Measurements from ENCODE around the gene CRYZ. TPM values are rescaled to one million over a fixed set of nuclear protein-coding genes. Genes with fewer than 3 reads are reported as not detected.
"Not testable (repeated sequence)": the region's sequence is repeated elsewhere in the genome, so short reads cannot be mapped to it uniquely, and the experiment has no call there.

The CRYZ gene
- total RNA-seq, 4 donors from 2014 or later: 12.1 to 25.7 (median 21.3) TPM

DNA sequence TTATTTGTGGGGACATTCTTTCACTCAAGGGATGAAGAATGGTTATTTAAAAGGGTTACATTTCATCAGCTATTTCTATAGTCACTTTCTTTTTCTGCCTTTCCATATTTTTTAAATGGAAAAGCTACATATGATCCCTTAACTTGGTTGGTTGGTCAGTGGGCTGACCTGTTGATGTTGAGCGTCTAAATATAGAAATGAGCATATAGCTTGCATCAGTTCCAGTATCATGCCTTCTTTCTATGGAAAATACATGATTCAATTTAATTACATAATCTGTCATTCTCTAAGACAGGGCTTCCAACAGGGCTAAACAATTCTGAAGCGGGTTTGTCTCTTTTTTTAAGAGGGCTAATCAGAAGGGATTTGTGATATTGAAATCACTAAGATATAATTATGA is 40.7 kb upstream of the CRYZ start:
- TF ChIP-seq, protein P1, sequence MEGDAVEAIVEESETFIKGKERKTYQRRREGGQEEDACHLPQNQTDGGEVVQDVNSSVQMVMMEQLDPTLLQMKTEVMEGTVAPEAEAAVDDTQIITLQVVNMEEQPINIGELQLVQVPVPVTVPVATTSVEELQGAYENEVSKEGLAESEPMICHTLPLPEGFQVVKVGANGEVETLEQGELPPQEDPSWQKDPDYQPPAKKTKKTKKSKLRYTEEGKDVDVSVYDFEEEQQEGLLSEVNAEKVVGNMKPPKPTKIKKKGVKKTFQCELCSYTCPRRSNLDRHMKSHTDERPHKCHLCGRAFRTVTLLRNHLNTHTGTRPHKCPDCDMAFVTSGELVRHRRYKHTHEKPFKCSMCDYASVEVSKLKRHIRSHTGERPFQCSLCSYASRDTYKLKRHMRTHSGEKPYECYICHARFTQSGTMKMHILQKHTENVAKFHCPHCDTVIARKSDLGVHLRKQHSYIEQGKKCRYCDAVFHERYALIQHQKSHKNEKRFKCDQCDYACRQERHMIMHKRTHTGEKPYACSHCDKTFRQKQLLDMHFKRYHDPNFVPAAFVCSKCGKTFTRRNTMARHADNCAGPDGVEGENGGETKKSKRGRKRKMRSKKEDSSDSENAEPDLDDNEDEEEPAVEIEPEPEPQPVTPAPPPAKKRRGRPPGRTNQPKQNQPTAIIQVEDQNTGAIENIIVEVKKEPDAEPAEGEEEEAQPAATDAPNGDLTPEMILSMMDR (IDR thresholded peaks at IDR 0.05): no peak
- TF ChIP-seq POLR2A (IDR thresholded peaks at IDR 0.05): no peak
- no peak for DNase-seq (ENCODE audit: low spot score in 2 of 2)
- 81 to 88% methylated on average over 2 of the region's 2 CpGs for WGBS, 2 donors
- H3K4me3 ChIP-seq (ENCODE audit: low read depth, poor library complexity, severe bottlenecking): no peak overlapping the region
- intact Hi-C loops (cut with DNase I; ENCODE audit: low total_unique reads): no loop called here

DNA sequence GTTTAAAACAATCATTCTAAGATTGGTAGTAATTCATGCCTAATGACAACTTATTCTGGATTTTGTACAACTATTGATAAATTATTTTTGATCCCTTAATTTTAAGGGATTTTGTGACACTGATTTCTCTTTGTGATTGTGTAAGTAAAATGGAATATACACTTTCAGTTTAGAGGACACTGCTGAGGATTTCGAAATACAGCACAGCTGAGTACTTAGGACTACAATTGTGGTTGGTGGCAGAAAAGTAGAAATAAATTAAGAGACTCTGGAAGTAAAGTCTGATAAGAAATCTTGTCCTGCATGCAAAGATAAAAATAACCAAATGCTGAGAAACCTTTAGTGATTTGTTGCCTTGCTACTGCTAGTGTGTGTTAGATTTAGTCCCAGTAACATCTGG is 40.1 kb upstream of the CRYZ start:
- intact Hi-C loops (cut with DNase I; ENCODE audit: low total_unique reads): no loop called here
- 29 to 72% methylated on average over 1 of the region's 1 CpG for WGBS, 2 donors
- TF ChIP-seq, protein P1 (IDR thresholded peaks at IDR 0.05): no peak
- TF ChIP-seq POLR2A (IDR thresholded peaks at IDR 0.05): no peak
- H3K4me3 ChIP-seq (ENCODE audit: low read depth, poor library complexity, severe bottlenecking): no peak overlapping the region
- no peak for DNase-seq (ENCODE audit: low spot score in 2 of 2)

DNA sequence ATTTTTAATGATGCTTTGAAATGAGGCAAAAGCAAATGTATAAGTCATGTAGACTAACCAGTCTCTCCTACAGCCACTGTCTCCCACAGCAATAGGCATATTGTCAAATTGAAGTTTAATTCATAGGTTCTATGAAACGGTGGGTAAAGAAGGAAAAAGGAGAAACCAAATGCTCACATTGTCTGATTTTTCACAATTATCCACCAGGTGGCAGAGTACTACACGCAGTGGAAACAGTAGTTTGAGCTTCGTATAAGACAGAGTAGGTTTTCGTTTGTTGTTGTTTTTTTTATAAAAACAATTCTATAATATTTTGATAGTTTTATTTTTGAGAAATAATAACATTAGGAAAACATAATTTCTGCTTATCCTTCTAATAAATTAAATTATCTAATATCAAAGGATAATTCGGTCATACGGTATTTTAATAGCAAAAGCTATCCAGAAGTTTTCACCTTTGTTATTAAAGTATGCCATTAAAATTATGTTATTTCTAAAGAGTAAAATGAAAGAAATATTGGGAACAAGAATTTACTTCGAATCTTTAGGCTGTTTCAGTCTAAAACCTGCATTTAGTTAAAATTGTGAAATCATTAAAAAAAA is 39.2 kb upstream of the CRYZ start:
- no peak for TF ChIP-seq POLR2A (IDR thresholded peaks at IDR 0.05)
- TF ChIP-seq, protein P1 (IDR thresholded peaks at IDR 0.05): no peak
- H3K4me3 ChIP-seq (ENCODE audit: low read depth, poor library complexity, severe bottlenecking): no peak overlapping the region
- DNase-seq (ENCODE audit: low spot score in 2 of 2): no peak
- intact Hi-C loops (cut with DNase I; ENCODE audit: low total_unique reads): no loop called here
- 27 to 28% methylated on average over 7 of the region's 7 CpGs for WGBS, 2 donors

DNA sequence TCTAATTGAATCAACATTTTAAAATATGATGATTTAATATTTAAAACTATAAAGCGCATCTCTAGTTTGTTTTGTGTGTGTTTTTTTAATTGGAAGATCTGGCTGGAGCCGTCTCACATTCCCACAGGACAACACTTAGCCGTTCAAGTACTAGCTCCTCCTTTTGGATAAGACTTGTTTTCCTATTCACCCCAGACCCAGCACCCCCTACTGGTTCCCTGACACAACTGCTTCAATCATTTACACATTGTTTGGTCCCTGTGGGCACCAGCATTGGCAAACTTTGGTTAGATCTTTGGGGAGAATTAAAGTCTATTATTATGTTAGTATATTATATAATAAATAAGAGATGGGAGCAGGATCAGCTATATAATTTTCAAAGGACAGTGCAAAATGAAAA is 34.6 kb upstream of the CRYZ start:
- TF ChIP-seq, protein P1 (IDR thresholded peaks at IDR 0.05): no peak
- TF ChIP-seq POLR2A (IDR thresholded peaks at IDR 0.05): no peak
- intact Hi-C loops (cut with DNase I; ENCODE audit: low total_unique reads): no loop called here
- 68 to 69% methylated on average over 3 of the region's 3 CpGs for WGBS, 2 donors
- DNase-seq (ENCODE audit: low spot score in 2 of 2): no peak
- no peak overlapping the region for H3K4me3 ChIP-seq (ENCODE audit: low read depth, poor library complexity, severe bottlenecking)

DNA sequence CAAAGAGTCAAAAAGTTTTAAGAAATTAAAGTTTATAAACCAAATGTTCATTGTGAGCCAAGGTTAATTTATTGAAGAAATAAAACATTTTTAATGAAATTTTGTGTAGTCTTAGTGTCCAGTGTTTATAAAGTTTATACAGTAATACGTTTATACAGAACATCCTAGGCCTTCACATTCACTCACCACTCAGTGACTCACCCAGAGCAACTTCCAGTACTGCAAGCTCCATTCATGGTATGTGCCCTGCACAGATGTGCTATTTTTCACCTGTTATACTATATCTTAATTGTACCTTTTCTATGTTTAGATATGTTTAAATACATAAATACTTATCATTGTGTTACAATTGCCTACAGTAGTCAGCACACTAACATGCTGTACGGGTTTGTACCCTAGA is 33.7 kb upstream of the CRYZ start:
- no peak overlapping the region for H3K4me3 ChIP-seq (ENCODE audit: low read depth, poor library complexity, severe bottlenecking)
- WGBS, 2 donors: 83 to 87% methylated on average over 2 of the region's 2 CpGs
- no peak for DNase-seq (ENCODE audit: low spot score in 2 of 2)
- intact Hi-C loops (cut with DNase I; ENCODE audit: low total_unique reads): no loop called here
- TF ChIP-seq, protein P1 (IDR thresholded peaks at IDR 0.05): no peak
- no peak for TF ChIP-seq POLR2A (IDR thresholded peaks at IDR 0.05)

DNA sequence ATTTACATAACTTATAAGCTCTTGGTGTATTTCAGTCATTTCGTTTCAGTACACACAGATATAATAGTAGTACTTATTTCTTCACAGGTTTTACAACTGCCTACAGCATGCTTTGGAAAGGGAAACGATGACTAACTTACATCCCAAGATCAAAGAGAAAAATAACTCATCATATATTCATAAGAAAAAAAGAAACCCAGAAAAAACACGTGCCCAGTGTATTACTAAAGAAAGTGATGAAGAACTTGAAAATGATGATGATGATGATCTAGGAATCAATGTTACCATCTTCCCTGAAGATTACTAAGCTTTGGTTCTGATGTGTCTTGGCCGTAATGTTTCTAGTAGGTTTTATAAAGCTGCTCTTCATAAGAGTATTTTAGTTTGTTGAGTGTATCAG is 31.0 kb upstream of the CRYZ start:
- TF ChIP-seq POLR2A (IDR thresholded peaks at IDR 0.05): no peak
- TF ChIP-seq, protein P1 (IDR thresholded peaks at IDR 0.05): no peak
- no peak for DNase-seq (ENCODE audit: low spot score in 2 of 2)
- WGBS, 2 donors: 60 to 65% methylated on average over 4 of the region's 4 CpGs
- intact Hi-C loops (cut with DNase I; ENCODE audit: low total_unique reads): no loop called here
- H3K4me3 ChIP-seq (ENCODE audit: low read depth, poor library complexity, severe bottlenecking): no peak overlapping the region

DNA sequence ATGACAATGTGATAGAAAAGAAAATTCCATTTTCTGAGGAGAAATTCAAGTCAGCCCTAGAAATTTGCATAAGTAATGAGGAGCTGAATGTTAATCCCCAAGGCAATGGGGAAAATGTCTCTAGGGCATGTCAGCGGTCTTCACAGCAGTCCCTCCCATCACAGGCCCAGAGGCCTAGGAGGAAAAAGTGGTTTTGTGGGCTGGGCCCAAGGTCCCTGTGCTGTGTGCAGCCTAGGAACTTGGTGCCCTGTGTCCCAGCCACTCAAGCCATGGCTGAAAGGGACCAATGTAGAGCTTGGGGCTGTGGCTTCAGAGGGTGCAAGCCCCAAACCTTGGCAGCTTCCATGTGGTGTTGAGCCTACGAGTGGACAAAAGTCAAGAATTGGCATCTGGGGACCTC is 23.8 kb upstream of the CRYZ start:
- 94 to 100% methylated on average over 2 of the region's 2 CpGs for WGBS, 2 donors
- H3K4me3 ChIP-seq (ENCODE audit: low read depth, poor library complexity, severe bottlenecking); intact Hi-C loops (cut with DNase I; ENCODE audit: low total_unique reads); DNase-seq (ENCODE audit: low spot score in 2 of 2): not testable (repeated sequence)

All from lower leg skin (tissue), 4 donors.